GM18498 (cell line): ENCODE measurements around the gene IER3IP1.
"Not testable (repeated sequence)": the region's sequence is repeated elsewhere in the genome, so short reads cannot be mapped to it uniquely, and the experiment has no call there.

Experiments used
- ATAC-seq: cut with Tn5 transposase; IDR thresholded peaks from one replicate; pipeline ENCODE4 v1.9.1; 2021; ENCODE audit warnings: mild to moderate bottlenecking, moderate library complexity; ENCODE audit not compliant: unreplicated experiment

The IER3IP1 gene

GRCh38 chr18:47175898-47176575 lies at the start of gene IER3IP1:
Gene IER3IP1 (minus strand): TSS chr18:47176364. CDS start chr18:47176277, 87 bp downstream.
- ATAC-seq, result peak; percentile 86

- no peak for ATAC-seq
Measured at GRCh38 chr18:47215554-47216138, 39.5 kb upstream of the IER3IP1 start.

GRCh38 chr18:47209171-47209570 lies 33.0 kb upstream of the IER3IP1 start:
- no peak for ATAC-seq

GRCh38 chr18:47206945-47207637 lies 30.9 kb upstream of the IER3IP1 start:
- ATAC-seq, result no peak

GRCh38 chr18:47204908-47205522 lies 28.9 kb upstream of the IER3IP1 start:
- no peak for ATAC-seq

GRCh38 chr18:47203626-47204464 lies 27.7 kb upstream of the IER3IP1 start:
- ATAC-seq, result no peak

- ATAC-seq, result not testable (repeated sequence)
Measured at GRCh38 chr18:47195961-47196360, 19.8 kb upstream of the IER3IP1 start.

- no peak for ATAC-seq
Measured at GRCh38 chr18:47191961-47192360, 15.8 kb upstream of the IER3IP1 start.

- no peak for ATAC-seq
Measured at GRCh38 chr18:47187721-47188120, 11.6 kb upstream of the IER3IP1 start.

- no peak for ATAC-seq
Measured at GRCh38 chr18:47184419-47185050, 8.4 kb upstream of the IER3IP1 start.

GRCh38 chr18:47182156-47182555 lies 6.0 kb upstream of the IER3IP1 start:
- not testable (repeated sequence) for ATAC-seq

GRCh38 chr18:47180765-47181164 lies 4.6 kb upstream of the IER3IP1 start:
- no peak for ATAC-seq

- no peak for ATAC-seq
Measured at GRCh38 chr18:47179520-47179919, 3.4 kb upstream of the IER3IP1 start.

GRCh38 chr18:47175283-47175897 lies 774 bp downstream of the IER3IP1 start:
- ATAC-seq, result peak; percentile 15

- ATAC-seq, result no peak
Measured at GRCh38 chr18:47174545-47175116, 1.5 kb downstream of the IER3IP1 start.

GRCh38 chr18:47172476-47172875 lies 3.7 kb downstream of the IER3IP1 start:
- ATAC-seq, result no peak

GRCh38 chr18:47168913-47169312 lies 7.3 kb downstream of the IER3IP1 start:
- ATAC-seq, result no peak

- no peak for ATAC-seq
Measured at GRCh38 chr18:47168509-47168908, 7.7 kb downstream of the IER3IP1 start.

GRCh38 chr18:47166294-47166693 lies 9.9 kb downstream of the IER3IP1 start:
- ATAC-seq, result no peak
